Liver (tissue), 9 donors: ENCODE results near the gene ZNF592. TPM values are rescaled to one million over a fixed set of nuclear protein-coding genes. Genes with fewer than 3 reads are reported as not detected.

Experiments used
- DNase-seq: peaks from one replicate; pipeline ENCODE4 v3.0.0-alpha.2; 2017; ENCODE audit warnings: low spot score
- H3K27ac ChIP-seq, 2 donors: one replicate each; pipeline ENCODE4 v1.7.0; 2013; ENCODE audit warnings: inconsistent platforms in 2 of 2, low read length in 2 of 2, control low read depth in 1 of 2, low read depth in 1 of 2, mild to moderate bottlenecking in 1 of 2
- H3K27me3 ChIP-seq, 4 donors: one replicate each; pipeline versions ENCODE4 v1.6.1 to v1.7.0; 2013; ENCODE audit warnings: low read length in 3 of 4, inconsistent platforms in 1 of 4, mild to moderate bottlenecking in 1 of 4, moderate library complexity in 1 of 4; ENCODE audit not compliant: control insufficient read depth in 4 of 4, insufficient read depth in 4 of 4
- H3K36me3 ChIP-seq, 4 donors: one replicate each; pipeline versions ENCODE4 v1.6.1 to v1.7.0; 2013; ENCODE audit warnings: low read length in 3 of 4, mild to moderate bottlenecking in 3 of 4, low read depth in 1 of 4, moderate library complexity in 1 of 4; ENCODE audit not compliant: control insufficient read depth in 4 of 4, insufficient read depth in 3 of 4
- H3K4me1 ChIP-seq, 4 donors: one replicate each; pipeline versions ENCODE4 v1.6.1 to v1.7.0; 2013; ENCODE audit warnings: low read length in 3 of 4, mild to moderate bottlenecking in 3 of 4, moderate library complexity in 1 of 4; ENCODE audit not compliant: control insufficient read depth in 4 of 4, insufficient read depth in 4 of 4
- H3K4me3 ChIP-seq, 3 donors: one replicate each; pipeline versions ENCODE4 v1.6.1 to v1.7.0; 2013; ENCODE audit warnings: low read length in 3 of 3, control low read depth in 1 of 3, low read depth in 1 of 3, mild to moderate bottlenecking in 1 of 3
- H3K9ac ChIP-seq, 2 donors: one replicate each; pipeline ENCODE4 v1.7.0; 2013; ENCODE audit warnings: low read length in 2 of 2, mild to moderate bottlenecking in 2 of 2, moderate library complexity in 2 of 2, control low read depth in 1 of 2, low read depth in 1 of 2
- H3K9me3 ChIP-seq, 4 donors: one replicate each; pipeline versions ENCODE4 v1.6.1 to v1.7.0; 2013; ENCODE audit warnings: low read length in 3 of 4; ENCODE audit not compliant: control insufficient read depth in 4 of 4
- EGR1 ChIP-seq, 2 donors: IDR thresholded peaks; 2 replicates each; pipeline ENCODE4 v1.6.1; 2016 to 2018; ENCODE audit warnings: antibody characterized with exemption in 2 of 2, low read depth in 2 of 2
- FOXA1 ChIP-seq: IDR thresholded peaks from 2 replicates; pipeline ENCODE4 v1.6.1; 2016; ENCODE audit warnings: antibody characterized with exemption
- FOXA2 ChIP-seq: IDR thresholded peaks from 2 replicates; pipeline ENCODE4 v1.6.1; 2016; ENCODE audit warnings: antibody characterized with exemption
- GABPA ChIP-seq, 2 donors: IDR thresholded peaks in 1 of 2; conservative IDR thresholded peaks in 1 of 2; 2 replicates each; pipeline ENCODE4 v1.6.1; 2016; ENCODE audit warnings: antibody characterized with exemption in 2 of 2, mild to moderate bottlenecking in 1 of 2, moderate library complexity in 1 of 2
- HNF4A ChIP-seq, 2 donors: conservative IDR thresholded peaks; 2 replicates each; pipeline ENCODE4 v1.6.1; 2016; ENCODE audit warnings: antibody characterized with exemption in 2 of 2, mild to moderate bottlenecking in 2 of 2
- HNF4G ChIP-seq: IDR thresholded peaks from 2 replicates; pipeline ENCODE4 v1.6.1; 2016; ENCODE audit warnings: antibody characterized with exemption
- JUND ChIP-seq, 2 donors: IDR thresholded peaks; 2 replicates each; pipeline ENCODE4 v1.6.1; 2016; ENCODE audit warnings: antibody characterized with exemption in 2 of 2
- NR2F2 ChIP-seq: IDR thresholded peaks from 2 replicates; pipeline ENCODE4 v1.6.1; 2016; ENCODE audit warnings: antibody characterized with exemption
- RAD21 ChIP-seq, 2 donors: IDR thresholded peaks; 2 replicates each; pipeline ENCODE4 v1.6.1; 2016; ENCODE audit warnings: antibody characterized with exemption in 2 of 2, mild to moderate bottlenecking in 2 of 2
- RXRA ChIP-seq, 2 donors: IDR thresholded peaks; 2 replicates each; pipeline ENCODE4 v1.6.1; 2017 to 2018; ENCODE audit warnings: antibody characterized with exemption in 2 of 2, mild to moderate bottlenecking in 1 of 2
- SP1 ChIP-seq: IDR thresholded peaks from 2 replicates; pipeline ENCODE4 v1.6.1; 2018; ENCODE audit warnings: antibody characterized with exemption, mild to moderate bottlenecking
- TAF1 ChIP-seq: conservative IDR thresholded peaks from 2 replicates; pipeline ENCODE4 v1.6.1; 2016; ENCODE audit warnings: antibody characterized with exemption, mild to moderate bottlenecking
- YY1 ChIP-seq: IDR thresholded peaks from 2 replicates; pipeline ENCODE4 v1.6.1; 2016; ENCODE audit warnings: antibody characterized with exemption, mild to moderate bottlenecking
- WGBS: extraction: QIAGEN DNeasy Blood & Tissue Kit; methylation state at CpG from one replicate; pipeline ENCODE4 v1.1.7; 2013; 5-methylcytosine and 5-hydroxymethylcytosine counted together
- polyA plus RNA-seq, 2 donors: library from polyadenylated mRNA; stranded (reverse) in 1 of 2; unstranded in 1 of 2; fragments of 200-250 nt in 1 of 2; fragments of >200 nt in 1 of 2; fragmentation: Nextera tagmentation in 1 of 2; extraction: Ambion mirVana in 1 of 2; gene quantifications; one replicate each; pipeline versions ENCODE4 v1.2.1 to v1.2.3, GENCODE V29; 2013 to 2015
- total RNA-seq, 2 donors: library from RNA; depleted of rRNA; stranded (reverse); fragments of >200 nt; gene quantifications; one replicate each; pipeline ENCODE4 v1.2.3, GENCODE V29; 2014
- TF ChIP-seq, protein P1 (sequence below): IDR thresholded peaks from 2 replicates; pipeline ENCODE4 v1.6.1; 2016; ENCODE audit warnings: antibody characterized with exemption
- TF ChIP-seq, protein P2 (sequence below): fragments of 150-350 bp; IDR thresholded peaks from 2 replicates; pipeline ENCODE4 v1.5.1; 2017; ENCODE audit warnings: improper control_type of control experiment, low read depth, low read length; ENCODE audit not compliant: missing input control
- TF ChIP-seq, protein P3 (sequence below): IDR thresholded peaks from 2 replicates; pipeline ENCODE4 v1.6.1; 2016; ENCODE audit warnings: antibody characterized with exemption, mild to moderate bottlenecking
- TF ChIP-seq, protein P4 (sequence below): IDR thresholded peaks from 2 replicates; pipeline ENCODE4 v1.6.1; 2016; ENCODE audit warnings: antibody characterized with exemption
- TF ChIP-seq, protein P5 (sequence below): IDR thresholded peaks from 2 replicates; pipeline ENCODE4 v1.6.1; 2016; ENCODE audit warnings: antibody characterized with exemption
- donor health status: healthy.
- donor health status: healthy.
- donor health status: healthy.
- donor health status: healthy.
- donor health status: healthy.

Gene ZNF592
- total and polyA plus RNA-seq, 4 donors: 4.4 to 10.6 (median 7.5) TPM

DNA sequence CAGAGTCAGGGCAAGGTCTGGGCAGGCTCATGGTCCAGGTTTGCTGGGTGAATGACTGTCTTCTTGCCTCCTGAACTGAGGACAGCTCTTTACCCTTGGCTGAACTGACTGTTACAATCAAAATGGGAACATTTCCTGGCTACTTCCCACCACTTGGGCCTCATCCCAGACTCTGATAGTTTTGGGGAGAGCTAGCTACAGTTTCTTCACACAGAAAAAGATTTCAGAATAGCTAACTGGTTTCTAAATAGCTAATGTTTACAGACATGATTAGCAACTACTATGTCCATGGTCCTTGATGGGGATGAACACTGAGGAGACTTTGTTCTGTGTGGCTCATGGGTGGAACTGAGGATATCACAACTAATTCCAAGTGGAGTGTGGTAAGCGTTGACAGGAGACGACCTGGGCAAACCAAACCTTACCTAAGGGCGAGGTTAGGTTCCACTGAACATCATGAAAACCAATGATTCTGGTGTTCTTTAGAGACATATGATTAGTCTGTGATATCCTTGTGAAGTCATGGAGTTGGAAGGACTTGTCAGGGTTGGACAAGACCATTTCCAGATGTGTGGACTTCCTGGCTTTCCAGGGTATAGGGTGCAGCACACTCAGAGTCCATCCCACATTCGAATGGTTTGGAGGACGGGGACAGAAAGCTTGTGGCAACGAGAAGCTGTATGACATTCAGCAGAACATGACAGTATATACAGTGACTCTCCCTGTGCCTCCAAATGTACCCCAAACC is 76.0 kb downstream of the ZNF592 start:
- Histone ChIP-seq H3K9ac (no peak overlapping the region), H3K4me3 (no peak overlapping the region), H3K27ac (peak overlapping the region; percentile 82 to 85), H3K4me1 (peaks cover 6 to 33% (median 17%) of the 10 kb centered on the region in 4 donors), H3K36me3 (no peaks in the 10 kb centered on the region), H3K27me3 (no peaks in the 10 kb centered on the region), H3K9me3 (no peaks in the 10 kb centered on the region)
- no peak for DNase-seq
- TF ChIP-seq, protein P1, sequence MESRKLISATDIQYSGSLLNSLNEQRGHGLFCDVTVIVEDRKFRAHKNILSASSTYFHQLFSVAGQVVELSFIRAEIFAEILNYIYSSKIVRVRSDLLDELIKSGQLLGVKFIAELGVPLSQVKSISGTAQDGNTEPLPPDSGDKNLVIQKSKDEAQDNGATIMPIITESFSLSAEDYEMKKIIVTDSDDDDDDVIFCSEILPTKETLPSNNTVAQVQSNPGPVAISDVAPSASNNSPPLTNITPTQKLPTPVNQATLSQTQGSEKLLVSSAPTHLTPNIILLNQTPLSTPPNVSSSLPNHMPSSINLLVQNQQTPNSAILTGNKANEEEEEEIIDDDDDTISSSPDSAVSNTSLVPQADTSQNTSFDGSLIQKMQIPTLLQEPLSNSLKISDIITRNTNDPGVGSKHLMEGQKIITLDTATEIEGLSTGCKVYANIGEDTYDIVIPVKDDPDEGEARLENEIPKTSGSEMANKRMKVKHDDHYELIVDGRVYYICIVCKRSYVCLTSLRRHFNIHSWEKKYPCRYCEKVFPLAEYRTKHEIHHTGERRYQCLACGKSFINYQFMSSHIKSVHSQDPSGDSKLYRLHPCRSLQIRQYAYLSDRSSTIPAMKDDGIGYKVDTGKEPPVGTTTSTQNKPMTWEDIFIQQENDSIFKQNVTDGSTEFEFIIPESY: peak; percentile 95
- TF ChIP-seq SP1 (peak; percentile 97), NR2F2 (peak; percentile 83), RXRA (IDR thresholded peaks at IDR 0.05) (peak; percentile 99), HNF4A (conservative IDR thresholded peaks at IDR 0.05) (peak; percentile 93 to 95), HNF4G (peak; percentile 89), GABPA (IDR thresholded peaks at IDR 0.05 in 1 of 2, conservative IDR thresholded peaks at IDR 0.05 in 1 of 2) (peak in 1 of 2 donors; percentile 67), FOXA1 (peak; percentile 76), YY1 (peak; percentile 94), TAF1 (peak; percentile 22), EGR1 (IDR thresholded peaks at IDR 0.05; ENCODE audit: low read depth in 2 of 2) (peak; percentile 77 to 95), FOXA2 (peak; percentile 88), RAD21 (IDR thresholded peaks at IDR 0.05) (peak; percentile 75), JUND (IDR thresholded peaks at IDR 0.05) (peak; percentile 72 to 95)
- TF ChIP-seq, protein P2, sequence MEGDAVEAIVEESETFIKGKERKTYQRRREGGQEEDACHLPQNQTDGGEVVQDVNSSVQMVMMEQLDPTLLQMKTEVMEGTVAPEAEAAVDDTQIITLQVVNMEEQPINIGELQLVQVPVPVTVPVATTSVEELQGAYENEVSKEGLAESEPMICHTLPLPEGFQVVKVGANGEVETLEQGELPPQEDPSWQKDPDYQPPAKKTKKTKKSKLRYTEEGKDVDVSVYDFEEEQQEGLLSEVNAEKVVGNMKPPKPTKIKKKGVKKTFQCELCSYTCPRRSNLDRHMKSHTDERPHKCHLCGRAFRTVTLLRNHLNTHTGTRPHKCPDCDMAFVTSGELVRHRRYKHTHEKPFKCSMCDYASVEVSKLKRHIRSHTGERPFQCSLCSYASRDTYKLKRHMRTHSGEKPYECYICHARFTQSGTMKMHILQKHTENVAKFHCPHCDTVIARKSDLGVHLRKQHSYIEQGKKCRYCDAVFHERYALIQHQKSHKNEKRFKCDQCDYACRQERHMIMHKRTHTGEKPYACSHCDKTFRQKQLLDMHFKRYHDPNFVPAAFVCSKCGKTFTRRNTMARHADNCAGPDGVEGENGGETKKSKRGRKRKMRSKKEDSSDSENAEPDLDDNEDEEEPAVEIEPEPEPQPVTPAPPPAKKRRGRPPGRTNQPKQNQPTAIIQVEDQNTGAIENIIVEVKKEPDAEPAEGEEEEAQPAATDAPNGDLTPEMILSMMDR: no peak
- TF ChIP-seq, protein P3, sequence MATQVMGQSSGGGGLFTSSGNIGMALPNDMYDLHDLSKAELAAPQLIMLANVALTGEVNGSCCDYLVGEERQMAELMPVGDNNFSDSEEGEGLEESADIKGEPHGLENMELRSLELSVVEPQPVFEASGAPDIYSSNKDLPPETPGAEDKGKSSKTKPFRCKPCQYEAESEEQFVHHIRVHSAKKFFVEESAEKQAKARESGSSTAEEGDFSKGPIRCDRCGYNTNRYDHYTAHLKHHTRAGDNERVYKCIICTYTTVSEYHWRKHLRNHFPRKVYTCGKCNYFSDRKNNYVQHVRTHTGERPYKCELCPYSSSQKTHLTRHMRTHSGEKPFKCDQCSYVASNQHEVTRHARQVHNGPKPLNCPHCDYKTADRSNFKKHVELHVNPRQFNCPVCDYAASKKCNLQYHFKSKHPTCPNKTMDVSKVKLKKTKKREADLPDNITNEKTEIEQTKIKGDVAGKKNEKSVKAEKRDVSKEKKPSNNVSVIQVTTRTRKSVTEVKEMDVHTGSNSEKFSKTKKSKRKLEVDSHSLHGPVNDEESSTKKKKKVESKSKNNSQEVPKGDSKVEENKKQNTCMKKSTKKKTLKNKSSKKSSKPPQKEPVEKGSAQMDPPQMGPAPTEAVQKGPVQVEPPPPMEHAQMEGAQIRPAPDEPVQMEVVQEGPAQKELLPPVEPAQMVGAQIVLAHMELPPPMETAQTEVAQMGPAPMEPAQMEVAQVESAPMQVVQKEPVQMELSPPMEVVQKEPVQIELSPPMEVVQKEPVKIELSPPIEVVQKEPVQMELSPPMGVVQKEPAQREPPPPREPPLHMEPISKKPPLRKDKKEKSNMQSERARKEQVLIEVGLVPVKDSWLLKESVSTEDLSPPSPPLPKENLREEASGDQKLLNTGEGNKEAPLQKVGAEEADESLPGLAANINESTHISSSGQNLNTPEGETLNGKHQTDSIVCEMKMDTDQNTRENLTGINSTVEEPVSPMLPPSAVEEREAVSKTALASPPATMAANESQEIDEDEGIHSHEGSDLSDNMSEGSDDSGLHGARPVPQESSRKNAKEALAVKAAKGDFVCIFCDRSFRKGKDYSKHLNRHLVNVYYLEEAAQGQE: peak; percentile 93
- TF ChIP-seq, protein P4, sequence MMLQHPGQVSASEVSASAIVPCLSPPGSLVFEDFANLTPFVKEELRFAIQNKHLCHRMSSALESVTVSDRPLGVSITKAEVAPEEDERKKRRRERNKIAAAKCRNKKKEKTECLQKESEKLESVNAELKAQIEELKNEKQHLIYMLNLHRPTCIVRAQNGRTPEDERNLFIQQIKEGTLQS: peak; percentile 75
- TF ChIP-seq, protein P5, sequence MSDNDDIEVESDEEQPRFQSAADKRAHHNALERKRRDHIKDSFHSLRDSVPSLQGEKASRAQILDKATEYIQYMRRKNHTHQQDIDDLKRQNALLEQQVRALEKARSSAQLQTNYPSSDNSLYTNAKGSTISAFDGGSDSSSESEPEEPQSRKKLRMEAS: peak; percentile 98
- 54% methylated on average over 6 of the region's 6 CpGs for WGBS
